B cell (primary cell): ENCODE results near the gene ZNF816.

Experiments
- CTCF ChIP-seq: fragments of 200-600 bp; IDR thresholded peaks from one replicate; pipeline ENCODE4 v1.8.0; 2022; ENCODE audit warnings: antibody characterized with exemption, mild to moderate bottlenecking
- EZH2 ChIP-seq: IDR thresholded peaks from 2 replicates; pipeline ENCODE4 v1.6.1; 2012; ENCODE audit warnings: borderline replicate concordance, low read depth, mild to moderate bottlenecking, moderate library complexity, low read length; ENCODE audit not compliant: insufficient read depth, poor library complexity, severe bottlenecking

- TF ChIP-seq CTCF (no peak), EZH2 (no peak)
Measured at GRCh38 chr19:52997975-52998374, 35.3 kb upstream of the ZNF816 start.
